H9 (cell line): ENCODE measurements around the gene RAB11FIP4. TPM values are rescaled to one million over a fixed set of nuclear protein-coding genes. Genes with fewer than 3 reads are reported as not detected.

ENCODE experiments used
- DNase-seq: peaks from one replicate; pipeline ENCODE4 v3.0.0-alpha.2; 2017
- H2AFZ ChIP-seq: one replicate; pipeline ENCODE4 v1.6.1; 2013; ENCODE audit warnings: mild to moderate bottlenecking, low read length, control low read depth, moderate library complexity
- H2AK5ac ChIP-seq: 2 replicates; pipeline ENCODE4 v1.6.1; 2013; ENCODE audit warnings: low read length, control low read depth, mixed read lengths; ENCODE audit not compliant: insufficient read length
- H2BK120ac ChIP-seq: one replicate; pipeline ENCODE4 v1.6.1; 2013; ENCODE audit warnings: low read depth, mild to moderate bottlenecking, low read length, control low read depth, inconsistent platforms; ENCODE audit not compliant: poor library complexity, severe bottlenecking
- H2BK12ac ChIP-seq: 2 replicates; pipeline ENCODE4 v1.6.1; 2013; ENCODE audit warnings: low read length, control low read depth, mixed read lengths, low read depth; ENCODE audit not compliant: insufficient read length
- H2BK15ac ChIP-seq: 2 replicates; pipeline ENCODE4 v1.6.1; 2013; ENCODE audit warnings: low read depth, low read length, control low read depth
- H2BK20ac ChIP-seq: one replicate; pipeline ENCODE4 v1.6.1; 2013; ENCODE audit warnings: low read depth, mild to moderate bottlenecking, low read length, control low read depth, inconsistent platforms; ENCODE audit not compliant: poor library complexity, severe bottlenecking
- H2BK5ac ChIP-seq: 2 replicates; pipeline ENCODE4 v1.6.1; 2013; ENCODE audit warnings: low read length, control low read depth, mixed read lengths; ENCODE audit not compliant: insufficient read length
- H3K14ac ChIP-seq: 2 replicates; pipeline ENCODE4 v1.6.1; 2013; ENCODE audit warnings: low read length, control low read depth; ENCODE audit not compliant: insufficient read depth
- H3K18ac ChIP-seq: 2 replicates; pipeline ENCODE4 v1.6.1; 2013; ENCODE audit warnings: low read depth, mild to moderate bottlenecking, mixed read lengths, low read length, control low read depth; ENCODE audit not compliant: insufficient read length
- H3K23ac ChIP-seq: 2 replicates; pipeline ENCODE4 v1.6.1; 2013; ENCODE audit warnings: low read length, control low read depth, mixed read lengths, low read depth; ENCODE audit not compliant: insufficient read length
- H3K23me2 ChIP-seq: 2 replicates; pipeline ENCODE4 v1.6.1; 2013; ENCODE audit warnings: low read depth, mild to moderate bottlenecking, mixed read lengths, low read length, control low read depth; ENCODE audit not compliant: insufficient read length, poor library complexity, severe bottlenecking
- H3K27ac ChIP-seq: 2 replicates; pipeline ENCODE4 v1.5.1; 2013; ENCODE audit warnings: low read length, control low read depth, mixed read lengths, low read depth; ENCODE audit not compliant: insufficient read length
- H3K27me3 ChIP-seq: 2 replicates; pipeline ENCODE4 v1.6.1; 2013; ENCODE audit warnings: low read length, control low read depth, inconsistent platforms; ENCODE audit not compliant: insufficient read depth
- H3K4ac ChIP-seq: 2 replicates; pipeline ENCODE4 v1.6.1; 2013; ENCODE audit warnings: low read depth, mild to moderate bottlenecking, control low read depth, inconsistent platforms, low read length, moderate library complexity
- H3K4me1 ChIP-seq: 2 replicates; pipeline ENCODE4 v1.6.1; 2013; ENCODE audit warnings: low read length, control low read depth, inconsistent platforms; ENCODE audit not compliant: insufficient read depth
- H3K4me2 ChIP-seq: 2 replicates; pipeline ENCODE4 v1.6.1; 2013; ENCODE audit warnings: low read length, control low read depth, mixed read lengths; ENCODE audit not compliant: insufficient read length, insufficient read depth
- H3K56ac ChIP-seq: 2 replicates; pipeline ENCODE4 v1.6.1; 2013; ENCODE audit warnings: low read depth, mild to moderate bottlenecking, mixed read lengths, low read length, control low read depth; ENCODE audit not compliant: insufficient read length
- H3K79me1 ChIP-seq: 2 replicates; pipeline ENCODE4 v1.6.1; 2013; ENCODE audit warnings: low read depth, mild to moderate bottlenecking, moderate library complexity, low read length, control low read depth, inconsistent platforms; ENCODE audit not compliant: insufficient read depth, poor library complexity, severe bottlenecking
- H3K79me2 ChIP-seq: 2 replicates; pipeline ENCODE4 v1.6.1; 2013; ENCODE audit warnings: low read length, control low read depth, inconsistent platforms; ENCODE audit not compliant: insufficient read depth
- H3K9ac ChIP-seq: 2 replicates; pipeline ENCODE4 v1.6.1; 2013; ENCODE audit warnings: low read length, control low read depth, mixed read lengths; ENCODE audit not compliant: insufficient read length; ENCODE audit errors: extremely low read depth
- H3K9me3 ChIP-seq: one replicate; pipeline ENCODE4 v1.6.1; 2013; ENCODE audit warnings: low read depth, low read length, inconsistent platforms; ENCODE audit not compliant: control insufficient read depth
- H3T11ph ChIP-seq: one replicate; pipeline ENCODE4 v1.6.1; 2013; ENCODE audit warnings: mild to moderate bottlenecking, low read length, control low read depth, inconsistent platforms
- H4K20me1 ChIP-seq: one replicate; pipeline ENCODE4 v1.6.1; 2013; ENCODE audit not compliant: control insufficient read depth, insufficient read length, insufficient read depth
- H4K5ac ChIP-seq: 2 replicates; pipeline ENCODE4 v1.6.1; 2013; ENCODE audit warnings: low read depth, mild to moderate bottlenecking, mixed read lengths, low read length, control low read depth; ENCODE audit not compliant: insufficient read length
- H4K8ac ChIP-seq: replicated peaks from 2 replicates; pipeline ENCODE4 v1.6.1; 2013; ENCODE audit warnings: low read length, control low read depth, mixed read lengths, low read depth; ENCODE audit not compliant: insufficient read length
- H4K91ac ChIP-seq: 2 replicates; pipeline ENCODE4 v1.6.1; 2013; ENCODE audit warnings: low read depth, mild to moderate bottlenecking, moderate library complexity, mixed read lengths, low read length, control low read depth; ENCODE audit not compliant: insufficient read length
- H3K27ac Mint-ChIP-seq, 3 experiments: 2 replicates in 2 of 3; 3 replicates in 1 of 3; pipeline ENCODE4 v1.8.0; 2020 to 2021; ENCODE audit warnings: mixed read lengths in 3 of 3, mild to moderate bottlenecking in 1 of 3, moderate library complexity in 1 of 3
- H3K27me3 Mint-ChIP-seq: 2 replicates; pipeline ENCODE4 v1.8.0; 2021; ENCODE audit warnings: low read depth, mild to moderate bottlenecking, moderate library complexity, mixed read lengths
- H3K36me3 Mint-ChIP-seq, 3 experiments: 2 replicates in 2 of 3; 3 replicates in 1 of 3; pipeline ENCODE4 v1.8.0; 2020 to 2021; ENCODE audit warnings: low read depth in 3 of 3, mixed read lengths in 3 of 3; ENCODE audit not compliant: insufficient read depth in 1 of 3
- H3K4me1 Mint-ChIP-seq, 2 experiments: 2 replicates each; pipeline ENCODE4 v1.8.0; 2020; ENCODE audit warnings: mixed read lengths in 2 of 2
- H3K4me3 Mint-ChIP-seq, 2 experiments: 2 replicates in 1 of 2; 3 replicates in 1 of 2; pipeline ENCODE4 v1.8.0; 2020 to 2021; ENCODE audit warnings: mild to moderate bottlenecking in 2 of 2, mixed read lengths in 2 of 2, moderate library complexity in 1 of 2
- H3K9me3 Mint-ChIP-seq, 2 experiments: 2 replicates in 1 of 2; 3 replicates in 1 of 2; pipeline ENCODE4 v1.8.0; 2020; ENCODE audit warnings: mild to moderate bottlenecking in 2 of 2, mixed read lengths in 2 of 2, moderate library complexity in 1 of 2
- WGBS: extraction: QIAGEN DNeasy Blood & Tissue Kit; methylation state at CpG from one replicate; pipeline ENCODE4 v1.1.7; 2013; ENCODE audit warnings: missing lambda C conversion rate, low lambda C conversion rate, mixed read lengths; ENCODE audit not compliant: insufficient read length; ENCODE audit errors: extremely low coverage; 5-methylcytosine and 5-hydroxymethylcytosine counted together
- total RNA-seq: library from RNA; stranded (reverse); gene quantifications from 2 replicates; pipeline ENCODE4 v1.2.1, GENCODE V29; 2021
- TF ChIP-seq, protein P1 (sequence below): fragments of 200-600 bp; sonication (generic); conservative IDR thresholded peaks from 3 replicates; pipeline ENCODE4 v1.8.0; 2021; ENCODE audit warnings: antibody characterized with exemption, mild to moderate bottlenecking

RAB11FIP4 gene
- total RNA-seq, 1 experiment from 2014 or later: 25.7 TPM

DNA sequence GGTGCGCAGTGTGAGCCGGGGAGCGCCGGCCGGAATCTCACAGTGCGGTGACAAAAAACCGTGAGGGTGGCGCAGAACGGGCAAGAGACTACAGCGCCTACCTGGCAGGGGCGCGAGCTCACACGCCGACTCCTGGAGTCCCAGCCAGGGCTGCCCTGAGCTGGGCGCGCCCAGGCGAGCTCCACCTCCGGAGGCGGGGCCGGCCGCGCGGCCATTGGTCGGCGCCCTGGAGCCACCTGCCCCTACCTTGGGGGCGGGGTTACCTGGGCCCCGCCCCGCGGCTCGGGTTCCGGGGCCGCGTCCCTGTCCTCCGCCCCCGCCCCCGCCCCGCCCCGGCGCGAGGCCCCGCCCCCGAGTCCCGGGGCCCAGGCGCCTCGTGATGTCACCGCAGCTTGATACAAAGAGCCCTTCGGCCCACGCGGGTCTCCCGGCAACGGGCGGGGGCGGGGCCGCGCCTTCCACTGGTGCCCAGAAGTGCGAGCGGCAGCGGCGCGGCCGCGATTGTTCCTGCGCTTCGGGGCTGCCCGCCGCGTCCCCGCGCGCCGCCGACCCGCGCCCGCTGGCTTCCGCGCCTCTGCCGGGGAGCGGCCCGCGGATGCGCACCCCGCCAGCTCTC, 96.3 kb downstream of the RAB11FIP4 start:
- peaks cover 40 to 49% of the 10 kb centered on the region in 2 experiments for H3K4me1 Mint-ChIP-seq
- no peak overlapping the region for H2BK12ac ChIP-seq
- peaks cover 11% of the 10 kb centered on the region for H3K23me2 ChIP-seq
- peak overlapping the region; percentile 77 to 87 for H3K4me3 Mint-ChIP-seq
- H4K20me1 ChIP-seq: no peaks in the 10 kb centered on the region
- H4K91ac ChIP-seq: no peak overlapping the region
- 0 out of 2 replicates have a peak overlapping the region, but pooled peaks have one; percentile 54 for H3K14ac ChIP-seq
- WGBS: no CpG with 5 or more reads among the region's 83 CpGs
- no peak overlapping the region for H2BK15ac ChIP-seq
- H3K27me3 ChIP-seq: no peaks in the 10 kb centered on the region; the same call in 1 of the 2 replicates
- H4K5ac ChIP-seq: no peak overlapping the region
- no peak overlapping the region for H2AFZ ChIP-seq
- no peak overlapping the region for H2BK120ac ChIP-seq
- DNase-seq: peak; percentile 99
- TF ChIP-seq, protein P1, sequence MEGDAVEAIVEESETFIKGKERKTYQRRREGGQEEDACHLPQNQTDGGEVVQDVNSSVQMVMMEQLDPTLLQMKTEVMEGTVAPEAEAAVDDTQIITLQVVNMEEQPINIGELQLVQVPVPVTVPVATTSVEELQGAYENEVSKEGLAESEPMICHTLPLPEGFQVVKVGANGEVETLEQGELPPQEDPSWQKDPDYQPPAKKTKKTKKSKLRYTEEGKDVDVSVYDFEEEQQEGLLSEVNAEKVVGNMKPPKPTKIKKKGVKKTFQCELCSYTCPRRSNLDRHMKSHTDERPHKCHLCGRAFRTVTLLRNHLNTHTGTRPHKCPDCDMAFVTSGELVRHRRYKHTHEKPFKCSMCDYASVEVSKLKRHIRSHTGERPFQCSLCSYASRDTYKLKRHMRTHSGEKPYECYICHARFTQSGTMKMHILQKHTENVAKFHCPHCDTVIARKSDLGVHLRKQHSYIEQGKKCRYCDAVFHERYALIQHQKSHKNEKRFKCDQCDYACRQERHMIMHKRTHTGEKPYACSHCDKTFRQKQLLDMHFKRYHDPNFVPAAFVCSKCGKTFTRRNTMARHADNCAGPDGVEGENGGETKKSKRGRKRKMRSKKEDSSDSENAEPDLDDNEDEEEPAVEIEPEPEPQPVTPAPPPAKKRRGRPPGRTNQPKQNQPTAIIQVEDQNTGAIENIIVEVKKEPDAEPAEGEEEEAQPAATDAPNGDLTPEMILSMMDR: no peak
- H3K4me1 ChIP-seq: peaks cover 9% of the 10 kb centered on the region; the same call in 1 of the 2 replicates
- H3K23ac ChIP-seq: no peak overlapping the region
- peak overlapping the region; percentile 95 to 98 (median 97); a peak in 6 of 7 replicates for H3K27ac Mint-ChIP-seq
- H3K79me2 ChIP-seq: peaks cover 3% of the 10 kb centered on the region; the same call in 1 of the 2 replicates
- no peaks in the 10 kb centered on the region; a peak in 2 of 5 replicates for H3K9me3 Mint-ChIP-seq
- peaks cover 4% of the 10 kb centered on the region; the same call in 1 of the 2 replicates for H3K27me3 Mint-ChIP-seq
- no peak overlapping the region for H2AK5ac ChIP-seq
- no peak overlapping the region for H3K27ac ChIP-seq
- no peak overlapping the region for H4K8ac ChIP-seq
- no peak overlapping the region for H2BK5ac ChIP-seq
- H3K56ac ChIP-seq: no peak overlapping the region
- no peak overlapping the region for H3K18ac ChIP-seq
- no peak overlapping the region for H2BK20ac ChIP-seq
- H3K4ac ChIP-seq: no peak overlapping the region
- peaks cover 0 to 7% (median 3%) of the 10 kb centered on the region in 3 experiments; a peak in 4 of 7 replicates for H3K36me3 Mint-ChIP-seq
- H3K4me2 ChIP-seq: peak overlapping the region; percentile 78
- no peak overlapping the region for H3T11ph ChIP-seq
- peaks cover 6% of the 10 kb centered on the region for H3K79me1 ChIP-seq
- no peaks in the 10 kb centered on the region for H3K9me3 ChIP-seq
- peak overlapping the region; percentile 6 for H3K9ac ChIP-seq
